OCI-LY1 (cell line): Measurements from ENCODE around the gene ZSCAN26.

Experiments used
- H2AFZ ChIP-seq: fragments of 200-600 bp; sonication (generic), shearing (Covaris generic); 2 replicates; pipeline ENCODE4 v1.6.0; 2014; ENCODE audit warnings: antibody characterized with exemption, mild to moderate bottlenecking, low read length
- H3F3A ChIP-seq: fragments of 200-600 bp; sonication (generic), shearing (Covaris generic); 2 replicates; pipeline ENCODE4 v1.6.0; 2014; ENCODE audit warnings: mild to moderate bottlenecking, antibody characterized with exemption, low read length, moderate library complexity; ENCODE audit not compliant: insufficient read depth
- H3K27ac ChIP-seq: fragments of 200-600 bp; sonication (generic); 2 replicates; pipeline ENCODE4 v1.5.1; 2014; ENCODE audit warnings: low read length, mixed run types, mild to moderate bottlenecking, low read depth; ENCODE audit not compliant: poor library complexity, severe bottlenecking
- H3K27me3 ChIP-seq: fragments of 200-600 bp; sonication (generic); 2 replicates; pipeline ENCODE4 v1.6.0; 2014; ENCODE audit warnings: antibody characterized with exemption, mild to moderate bottlenecking, low read length, moderate library complexity; ENCODE audit not compliant: insufficient read depth
- H3K36me3 ChIP-seq: fragments of 200-600 bp; sonication (generic); 2 replicates; pipeline ENCODE4 v1.6.1; 2014; ENCODE audit warnings: mild to moderate bottlenecking, antibody characterized with exemption, low read length, moderate library complexity, mixed read lengths; ENCODE audit not compliant: insufficient read depth
- H3K4me1 ChIP-seq: fragments of 200-600 bp; sonication (generic); 2 replicates; pipeline ENCODE4 v1.5.1; 2014; ENCODE audit warnings: mild to moderate bottlenecking, low read length, moderate library complexity; ENCODE audit not compliant: insufficient read depth, severe bottlenecking
- H3K4me2 ChIP-seq: fragments of 200-600 bp; sonication (generic), shearing (Covaris generic); 2 replicates; pipeline ENCODE4 v1.6.1; 2014; ENCODE audit warnings: low read length
- H3K4me3 ChIP-seq: fragments of 200-600 bp; sonication (generic); 2 replicates; pipeline ENCODE4 v1.5.1; 2014; ENCODE audit warnings: low read length, low read depth, mild to moderate bottlenecking, mixed read lengths; ENCODE audit not compliant: poor library complexity, severe bottlenecking
- H3K79me2 ChIP-seq: fragments of 200-600 bp; shearing (Covaris generic); 2 replicates; pipeline ENCODE4 v1.6.1; 2016; ENCODE audit warnings: mixed run types, low read length, mixed read lengths; ENCODE audit not compliant: insufficient read depth
- H3K9ac ChIP-seq: fragments of 200-600 bp; sonication (generic), shearing (Covaris generic); 2 replicates; pipeline ENCODE4 v1.6.1; 2014; ENCODE audit warnings: mild to moderate bottlenecking, low read length, mixed read lengths
- H3K9me2 ChIP-seq: fragments of 200-600 bp; sonication (generic), shearing (Covaris generic); 2 replicates; pipeline ENCODE4 v1.6.1; 2014; ENCODE audit warnings: low read depth, mild to moderate bottlenecking, low read length, mixed read lengths
- H3K9me3 ChIP-seq: fragments of 200-600 bp; shearing (Covaris generic); 2 replicates; pipeline ENCODE4 v1.6.1; 2014; ENCODE audit warnings: low read length, mixed read lengths
- H4K20me1 ChIP-seq: fragments of 200-600 bp; sonication (generic), shearing (Covaris generic); 2 replicates; pipeline ENCODE4 v1.6.0; 2016; ENCODE audit warnings: mild to moderate bottlenecking, low read length; ENCODE audit not compliant: insufficient read depth
- CTCF ChIP-seq: fragments of 200-600 bp; sonication (generic), shearing (Covaris generic); IDR thresholded peaks from 2 replicates; pipeline ENCODE4 v1.5.1; 2017; ENCODE audit warnings: mild to moderate bottlenecking, antibody characterized with exemption, low read length, moderate library complexity, mixed read lengths
- EZH2 ChIP-seq: fragments of 200-600 bp; sonication (generic), shearing (Covaris generic); IDR thresholded peaks from 2 replicates; pipeline ENCODE4 v1.8.0; 2017; ENCODE audit warnings: borderline replicate concordance, mixed run types, mild to moderate bottlenecking, antibody characterized with exemption, low read length, moderate library complexity, mixed read lengths

ZSCAN26 gene

GRCh38 chr6:28239636-28240035 lies 27.3 kb upstream of the ZSCAN26 start:
- Histone ChIP-seq H2AFZ (no peak overlapping the region), H3K27me3 (no peaks in the 10 kb centered on the region), H3K4me1 (no peaks in the 10 kb centered on the region), H3K9ac (no peak overlapping the region), H3K4me3 (no peak overlapping the region), H3K4me2 (no peak overlapping the region), H4K20me1 (no peaks in the 10 kb centered on the region), H3K36me3 (peaks cover 8% of the 10 kb centered on the region), H3K27ac (no peak overlapping the region), H3K9me2 (no peaks in the 10 kb centered on the region), H3K79me2 (no peaks in the 10 kb centered on the region), H3F3A (no peaks in the 10 kb centered on the region), H3K9me3 (no peaks in the 10 kb centered on the region)
- TF ChIP-seq EZH2 (no peak), CTCF (no peak)

GRCh38 chr6:28240471-28240870 lies 26.5 kb upstream of the ZSCAN26 start:
- Histone ChIP-seq H3K4me3 (no peak overlapping the region), H3K4me1 (no peaks in the 10 kb centered on the region), H3K79me2 (no peaks in the 10 kb centered on the region), H3K27me3 (no peaks in the 10 kb centered on the region), H3K9me3 (no peaks in the 10 kb centered on the region), H3K9me2 (no peaks in the 10 kb centered on the region), H4K20me1 (no peaks in the 10 kb centered on the region), H3K9ac (no peak overlapping the region), H3K36me3 (peaks cover 16% of the 10 kb centered on the region), H2AFZ (no peak overlapping the region), H3F3A (no peaks in the 10 kb centered on the region), H3K4me2 (no peak overlapping the region), H3K27ac (no peak overlapping the region)
- TF ChIP-seq CTCF (no peak), EZH2 (no peak)

GRCh38 chr6:28243946-28244345 lies 23.0 kb upstream of the ZSCAN26 start:
- no peaks in the 10 kb centered on the region for H3K9me2 ChIP-seq
- TF ChIP-seq CTCF (no peak), EZH2 (no peak)
- no peak overlapping the region for H3K9ac ChIP-seq
- H3K4me2 ChIP-seq: no peak overlapping the region
- H3F3A ChIP-seq: no peaks in the 10 kb centered on the region
- H3K79me2 ChIP-seq: no peaks in the 10 kb centered on the region
- no peaks in the 10 kb centered on the region for H3K27me3 ChIP-seq
- H3K27ac ChIP-seq: no peak overlapping the region
- H4K20me1 ChIP-seq: no peaks in the 10 kb centered on the region
- no peaks in the 10 kb centered on the region for H3K9me3 ChIP-seq
- peaks cover 44% of the 10 kb centered on the region for H3K36me3 ChIP-seq
- H3K4me1 ChIP-seq: no peaks in the 10 kb centered on the region
- no peak overlapping the region for H3K4me3 ChIP-seq
- no peak overlapping the region for H2AFZ ChIP-seq
